Loucy (cell line): ENCODE data around the gene ZNF669.

Experiments used
- H2AFZ ChIP-seq: fragments of 200-600 bp; sonication (generic); 2 replicates; pipeline ENCODE4 v1.6.0; 2016; ENCODE audit warnings: antibody characterized with exemption, mild to moderate bottlenecking, low read length, moderate library complexity
- H3F3A ChIP-seq: fragments of 200-600 bp; 2 replicates; pipeline ENCODE4 v1.6.0; 2016; ENCODE audit warnings: antibody characterized with exemption, low read depth, mild to moderate bottlenecking
- H3K27me3 ChIP-seq: fragments of 200-600 bp; sonication (generic); 2 replicates; pipeline ENCODE4 v1.6.1; 2014; ENCODE audit warnings: low read length, mild to moderate bottlenecking; ENCODE audit not compliant: insufficient read depth, poor library complexity, severe bottlenecking
- H3K36me3 ChIP-seq: fragments of 200-600 bp; sonication (generic); 2 replicates; pipeline ENCODE4 v1.6.1; 2016; ENCODE audit warnings: low read length; ENCODE audit not compliant: insufficient read depth
- H3K4me1 ChIP-seq: fragments of 200-600 bp; sonication (generic); 2 replicates; pipeline ENCODE4 v1.5.1; 2014; ENCODE audit warnings: low read length, mild to moderate bottlenecking; ENCODE audit not compliant: insufficient read depth, poor library complexity, severe bottlenecking
- H3K4me2 ChIP-seq: fragments of 200-600 bp; sonication (generic); 2 replicates; pipeline ENCODE4 v1.6.0; 2014; ENCODE audit warnings: antibody characterized with exemption, low read length, low read depth, mild to moderate bottlenecking; ENCODE audit not compliant: poor library complexity, severe bottlenecking
- H3K4me3 ChIP-seq: fragments of 200-600 bp; sonication (generic); 2 replicates; pipeline ENCODE4 v1.5.1; 2014; ENCODE audit warnings: low read length, mild to moderate bottlenecking, mixed read lengths; ENCODE audit not compliant: poor library complexity, severe bottlenecking
- H3K79me2 ChIP-seq: fragments of 200-600 bp; sonication (generic); 2 replicates; pipeline ENCODE4 v1.6.1; 2014; ENCODE audit warnings: low read length; ENCODE audit not compliant: insufficient read depth
- H3K9ac ChIP-seq: fragments of 200-600 bp; sonication (generic); 2 replicates; pipeline ENCODE4 v1.6.0; 2014; ENCODE audit warnings: mild to moderate bottlenecking, low read depth, low read length, moderate library complexity; ENCODE audit not compliant: poor library complexity, severe bottlenecking
- H3K9me2 ChIP-seq: fragments of 200-600 bp; sonication (generic); replicated peaks from 2 replicates; pipeline ENCODE4 v1.6.1; 2016; ENCODE audit warnings: low read depth, low read length, mixed read lengths
- H3K9me3 ChIP-seq: fragments of 200-600 bp; sonication (generic); 2 replicates; pipeline ENCODE4 v1.6.1; 2014; ENCODE audit warnings: mild to moderate bottlenecking, antibody characterized with exemption, low read length, low read depth; ENCODE audit not compliant: insufficient read depth
- H4K20me1 ChIP-seq: fragments of 200-600 bp; sonication (generic); 2 replicates; pipeline ENCODE4 v1.6.0; 2014; ENCODE audit warnings: antibody characterized with exemption, low read length, mild to moderate bottlenecking; ENCODE audit not compliant: insufficient read depth, poor library complexity, severe bottlenecking
- CTCF ChIP-seq: fragments of 200-600 bp; sonication (generic); conservative IDR thresholded peaks from 2 replicates; pipeline ENCODE4 v1.5.1; 2014; ENCODE audit warnings: mild to moderate bottlenecking, antibody characterized with exemption, low read length
- EZH2phosphoT487 ChIP-seq: fragments of 200-600 bp; IDR thresholded peaks from 2 replicates; pipeline ENCODE4 v1.6.1; 2018; ENCODE audit warnings: antibody characterized with exemption, mild to moderate bottlenecking, moderate library complexity, borderline replicate concordance

Gene ZNF669

GRCh38 chr1:247077213-247077612, 26.9 kb downstream of the ZNF669 start:
- TF ChIP-seq CTCF (peak; percentile 44), EZH2phosphoT487 (no peak)
- peak overlapping the region; percentile 82 for H3K4me3 ChIP-seq
- no peaks in the 10 kb centered on the region for H3K36me3 ChIP-seq
- peaks cover 10% of the 10 kb centered on the region for H4K20me1 ChIP-seq
- H3K79me2 ChIP-seq, result peaks cover 54% of the 10 kb centered on the region
- no peak overlapping the region for H2AFZ ChIP-seq
- no peaks in the 10 kb centered on the region for H3K9me2 ChIP-seq
- peaks cover 21% of the 10 kb centered on the region for H3K4me1 ChIP-seq
- H3K27me3 ChIP-seq, result peaks cover 3% of the 10 kb centered on the region
- no peaks in the 10 kb centered on the region for H3F3A ChIP-seq
- peaks cover 14% of the 10 kb centered on the region for H3K9me3 ChIP-seq
- peak overlapping the region; percentile 91 for H3K9ac ChIP-seq
- peak overlapping the region; percentile 88 for H3K4me2 ChIP-seq

GRCh38 chr1:247070645-247071044, 33.5 kb downstream of the ZNF669 start:
- Histone ChIP-seq H3K4me3 (no peak overlapping the region), H3K9me2 (no peaks in the 10 kb centered on the region), H3K4me2 (no peak overlapping the region), H4K20me1 (no peaks in the 10 kb centered on the region), H3K9me3 (peaks cover 21% of the 10 kb centered on the region), H3K9ac (no peak overlapping the region), H3K36me3 (no peaks in the 10 kb centered on the region), H3K4me1 (no peaks in the 10 kb centered on the region), H3K79me2 (peaks cover 76% of the 10 kb centered on the region), H3F3A (no peaks in the 10 kb centered on the region), H2AFZ (no peak overlapping the region), H3K27me3 (no peaks in the 10 kb centered on the region)
- TF ChIP-seq EZH2phosphoT487, result no peak
- no peak for TF ChIP-seq CTCF

- Histone ChIP-seq H2AFZ (no peak overlapping the region), H3K36me3 (peaks cover 4% of the 10 kb centered on the region; the same call in 1 of the 2 replicates), H3F3A (no peaks in the 10 kb centered on the region), H3K27me3 (no peaks in the 10 kb centered on the region), H3K4me3 (no peak overlapping the region), H3K79me2 (peaks cover 64% of the 10 kb centered on the region), H4K20me1 (no peaks in the 10 kb centered on the region), H3K9ac (no peak overlapping the region), H3K9me3 (no peaks in the 10 kb centered on the region), H3K4me1 (peaks cover 7% of the 10 kb centered on the region), H3K9me2 (no peaks in the 10 kb centered on the region), H3K4me2 (no peak overlapping the region)
- TF ChIP-seq CTCF, result no peak
- TF ChIP-seq EZH2phosphoT487, result no peak
Observed at GRCh38 chr1:247064304-247064703, 39.9 kb downstream of the ZNF669 start.
